Peyer's patch (tissue), 4 donors: ENCODE measurements around the gene CARM1. TPM values are rescaled to one million over a fixed set of nuclear protein-coding genes. Genes with fewer than 3 reads are reported as not detected.
A peak's percentile ranks its signal among the peaks of the same experiment; 100 is the strongest.

Source experiments
- DNase-seq, 3 donors: peaks; one replicate each; pipeline ENCODE4 v3.0.0-alpha.2; 2017 to 2019
- H3K27ac ChIP-seq, 4 donors: fragments of 200-600 bp; sonication (generic); one replicate each; pipeline ENCODE4 v1.5.1; 2016 to 2019
- H3K27me3 ChIP-seq, 2 donors: fragments of 200-600 bp; sonication (generic); one replicate each; pipeline ENCODE4 v1.5.1; 2019
- H3K36me3 ChIP-seq, 3 donors: fragments of 200-600 bp; sonication (generic); one replicate each; pipeline ENCODE4 v1.5.1; 2016 to 2019
- H3K4me1 ChIP-seq, 4 donors: fragments of 200-600 bp; sonication (generic); one replicate each; pipeline ENCODE4 v1.5.1; 2016 to 2019
- H3K4me3 ChIP-seq, 4 donors: fragments of 200-600 bp; sonication (generic); 1 replicate in 3 of 4; 2 replicates in 1 of 4; pipeline ENCODE4 v1.5.1; 2016 to 2019; ENCODE audit warnings: mild to moderate bottlenecking in 1 of 4
- H3K9me3 ChIP-seq, 4 donors: fragments of 200-600 bp; sonication (generic); one replicate each; pipeline ENCODE4 v1.5.1; 2016 to 2019; ENCODE audit warnings: mild to moderate bottlenecking in 1 of 4
- CTCF ChIP-seq, 6 experiments: fragments of 450-650 bp in 4 of 6; fragments of 200-600 bp in 2 of 6; sonication (generic) in 1 of 6; IDR thresholded peaks; one replicate each; pipeline ENCODE4 v1.5.1; 2017 to 2019; ENCODE audit warnings: antibody characterized with exemption in 6 of 6, mild to moderate bottlenecking in 3 of 6, moderate library complexity in 1 of 6
- POLR2A ChIP-seq, 2 donors: fragments of 450-650 bp; IDR thresholded peaks; one replicate each; pipeline ENCODE4 v1.5.1; 2017; ENCODE audit warnings: antibody characterized with exemption in 2 of 2, mild to moderate bottlenecking in 2 of 2, moderate library complexity in 2 of 2
- total RNA-seq, 4 donors: library from RNA; depleted of rRNA; stranded (reverse); fragments of >200 nt; gene quantifications; one replicate each; pipeline ENCODE4 v1.1.0, GENCODE V29; 2016

The CARM1 gene
- total RNA-seq, 4 donors from 2014 or later: 23.8 to 40.6 (median 29.7) TPM

GRCh38 chr19:10888421-10888866 is 17.1 kb downstream of the CARM1 start:
- peaks cover 0 to 30% (median 6%) of the 10 kb centered on the region in 4 donors for H3K4me1 ChIP-seq
- H3K9me3 ChIP-seq: no peaks in the 10 kb centered on the region
- H3K27ac ChIP-seq: no peak overlapping the region

GRCh38 chr19:10889880-10890279 is 18.5 kb downstream of the CARM1 start:
- DNase-seq: no peak
- Histone ChIP-seq H3K4me3 (no peak overlapping the region), H3K4me1 (peaks cover 0 to 30% (median 6%) of the 10 kb centered on the region in 4 donors), H3K36me3 (no peaks in the 10 kb centered on the region), H3K27ac (no peak overlapping the region), H3K27me3 (no peaks in the 10 kb centered on the region), H3K9me3 (no peaks in the 10 kb centered on the region)
- TF ChIP-seq CTCF (IDR thresholded peaks at IDR 0.05) (no peak), POLR2A (IDR thresholded peaks at IDR 0.05) (no peak)

More at GRCh38 chr19:10888421-10888866, 17.1 kb downstream of the CARM1 start:
- no peaks in the 10 kb centered on the region for H3K27me3 ChIP-seq
- no peak overlapping the region for H3K4me3 ChIP-seq
- no peaks in the 10 kb centered on the region for H3K36me3 ChIP-seq
- DNase-seq: no peak
- TF ChIP-seq POLR2A (IDR thresholded peaks at IDR 0.05) (no peak), CTCF (IDR thresholded peaks at IDR 0.05) (no peak)

- no peaks in the 10 kb centered on the region for H3K36me3 ChIP-seq
- peaks cover 0 to 35% (median 6%) of the 10 kb centered on the region in 4 donors for H3K4me1 ChIP-seq
- no peaks in the 10 kb centered on the region for H3K27me3 ChIP-seq
These were observed 20.2 kb downstream of the CARM1 start for GRCh38 chr19:10891405-10892086.

GRCh38 chr19:10892256-10892655 is 20.9 kb downstream of the CARM1 start:
- Histone ChIP-seq H3K4me3 (no peak overlapping the region), H3K27me3 (no peaks in the 10 kb centered on the region), H3K36me3 (no peaks in the 10 kb centered on the region), H3K4me1 (peaks cover 0 to 42% (median 6%) of the 10 kb centered on the region in 4 donors), H3K9me3 (no peaks in the 10 kb centered on the region), H3K27ac (peak overlapping the region in 2 of 4 donors; percentile 28 to 72)
- no peak for DNase-seq
- no peak for TF ChIP-seq CTCF (IDR thresholded peaks at IDR 0.05)
- TF ChIP-seq POLR2A (IDR thresholded peaks at IDR 0.05): no peak

More at GRCh38 chr19:10891405-10892086, 20.2 kb downstream of the CARM1 start:
- peak in 2 of 3 donors; percentile 56 to 63 for DNase-seq
- no peak overlapping the region for H3K4me3 ChIP-seq
- no peaks in the 10 kb centered on the region for H3K9me3 ChIP-seq
- peak overlapping the region in 3 of 4 donors; percentile 37 to 72 (median 67) for H3K27ac ChIP-seq
- TF ChIP-seq POLR2A (IDR thresholded peaks at IDR 0.05): peak; percentile 12 to 16
- no peak for TF ChIP-seq CTCF (IDR thresholded peaks at IDR 0.05)

- Histone ChIP-seq H3K9me3 (no peaks in the 10 kb centered on the region), H3K4me1 (peaks cover 0 to 52% (median 0%) of the 10 kb centered on the region in 4 donors), H3K36me3 (no peaks in the 10 kb centered on the region), H3K27me3 (no peaks in the 10 kb centered on the region), H3K4me3 (no peak overlapping the region), H3K27ac (no peak overlapping the region)
- no peak for TF ChIP-seq POLR2A (IDR thresholded peaks at IDR 0.05)
- no peak for TF ChIP-seq CTCF (IDR thresholded peaks at IDR 0.05)
- no peak for DNase-seq
These were observed 23.5 kb downstream of the CARM1 start for GRCh38 chr19:10894911-10895213.
